LNCaP clone FGC (cell line): ENCODE data around the gene HHAT.

Experiments
- DNase-seq: peaks from one replicate; pipeline ENCODE4 v3.0.0-alpha.2; 2011; ENCODE audit warnings: low read depth
- H3K4me3 ChIP-seq: 2 replicates; pipeline ENCODE4 v1.5.1; 2011; ENCODE audit warnings: mild to moderate bottlenecking, low read depth, low read length, control low read depth
- CTCF ChIP-seq: IDR thresholded peaks from 2 replicates; pipeline ENCODE4 v1.5.1; 2012; ENCODE audit warnings: mild to moderate bottlenecking; ENCODE audit not compliant: control insufficient read depth, insufficient read depth; ENCODE audit errors: extremely low read depth

HHAT gene

DNA sequence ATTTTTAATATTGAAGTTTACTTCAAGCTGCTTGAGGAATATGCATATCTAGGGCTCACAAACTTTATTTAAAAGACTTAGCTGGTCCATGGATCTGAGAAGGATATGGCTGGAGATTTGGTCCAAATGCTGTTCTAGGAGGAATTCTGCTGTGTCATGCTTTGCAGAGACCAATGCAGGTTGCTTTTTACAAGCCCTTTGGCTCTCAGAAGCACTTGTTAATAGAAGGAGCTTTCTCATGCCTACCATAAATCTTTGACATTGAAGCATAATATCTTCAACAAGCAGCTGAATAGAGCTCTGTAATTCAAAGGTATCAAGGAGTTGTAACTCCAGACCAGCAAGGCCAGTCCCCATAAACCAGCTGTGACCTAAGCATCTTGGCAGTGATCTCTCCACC lies 299.1 kb downstream of the HHAT start:
- no peak overlapping the region for H3K4me3 ChIP-seq
- TF ChIP-seq CTCF = no peak
- DNase-seq = no peak

GRCh38 chr1:210629276-210629675 lies 300.6 kb downstream of the HHAT start:
- H3K4me3 ChIP-seq = no peak overlapping the region
- DNase-seq = no peak
- no peak for TF ChIP-seq CTCF

- no peak for TF ChIP-seq CTCF
- DNase-seq = no peak
- no peak overlapping the region for H3K4me3 ChIP-seq
Measured at GRCh38 chr1:210631399-210631798, 302.7 kb downstream of the HHAT start.

DNA sequence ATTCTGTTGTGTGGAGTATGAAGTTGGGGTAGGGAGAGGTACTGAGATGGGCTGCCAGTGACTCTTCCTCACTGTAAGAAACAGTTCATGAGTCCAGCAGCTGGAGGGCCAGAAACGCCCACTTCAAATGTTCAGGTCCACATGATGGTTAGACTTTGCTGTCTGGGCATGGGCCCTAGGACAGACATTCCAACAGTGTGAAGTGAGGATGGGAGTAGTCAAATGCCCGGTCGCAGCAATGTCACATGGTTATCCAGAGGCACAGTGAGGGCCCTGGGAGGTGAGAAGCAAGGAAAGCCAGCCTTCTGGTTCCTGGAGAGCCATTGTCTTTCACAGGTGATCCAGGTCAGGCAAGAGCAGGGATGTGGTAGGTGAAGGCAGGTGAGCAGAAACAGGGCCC lies 304.4 kb downstream of the HHAT start:
- no peak for TF ChIP-seq CTCF
- H3K4me3 ChIP-seq = no peak overlapping the region
- no peak for DNase-seq

GRCh38 chr1:210633636-210634035 lies 304.9 kb downstream of the HHAT start:
- no peak for DNase-seq
- H3K4me3 ChIP-seq = no peak overlapping the region
- TF ChIP-seq CTCF = no peak

- no peak for TF ChIP-seq CTCF
- no peak overlapping the region for H3K4me3 ChIP-seq
- DNase-seq = no peak
Measured at GRCh38 chr1:210635108-210635507, 306.4 kb downstream of the HHAT start.

DNA sequence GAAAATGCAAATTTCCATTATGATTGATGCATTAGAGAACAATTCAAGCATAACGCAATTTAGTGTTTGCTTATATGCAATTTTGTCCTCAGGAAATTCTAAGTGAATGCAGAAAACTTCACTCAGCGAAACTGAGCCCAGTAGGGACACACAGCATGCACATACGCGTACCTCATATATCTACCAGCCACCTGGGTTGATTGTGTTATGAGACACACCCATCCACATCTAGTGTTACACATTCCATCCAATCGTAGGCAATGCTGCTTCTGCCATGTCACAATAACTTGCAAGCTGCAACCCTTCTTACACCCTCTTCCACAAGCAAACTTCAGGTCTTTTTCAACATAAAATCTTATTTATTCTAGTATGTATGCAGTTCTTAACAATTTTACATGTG lies 312.9 kb downstream of the HHAT start:
- no peak for DNase-seq
- no peak overlapping the region for H3K4me3 ChIP-seq
- TF ChIP-seq CTCF = no peak
